ENCODE measurements around the gene RANBP2.

RANBP2 gene

GRCh38 chr2:108778857-108779256 is 59.6 kb downstream of the RANBP2 start:
- no peak for DNase-seq (ENCODE audit: low read depth)

GRCh38 chr2:108786008-108786353 is 66.7 kb downstream of the RANBP2 start:
- DNase-seq (ENCODE audit: low read depth), result no peak

- peak; percentile 68 for DNase-seq (ENCODE audit: low read depth)
These were observed 67.3 kb downstream of the RANBP2 start, which contains the start of gene CCDC138 for GRCh38 chr2:108786354-108787215. CCDC138 (plus strand) TSS chr2:108786771; CDS start chr2:108786823, 52 bp downstream.

- no peak for DNase-seq (ENCODE audit: low read depth)
These were observed 67.9 kb downstream of the RANBP2 start for GRCh38 chr2:108787216-108787541.

GRCh38 chr2:108803045-108803736 is 83.9 kb downstream of the RANBP2 start:
- DNase-seq (ENCODE audit: low read depth), result no peak

- no peak for DNase-seq (ENCODE audit: low read depth)
These were observed 85.8 kb downstream of the RANBP2 start for GRCh38 chr2:108805032-108805431.

GRCh38 chr2:108805782-108806181 is 86.5 kb downstream of the RANBP2 start:
- no peak for DNase-seq (ENCODE audit: low read depth)

GRCh38 chr2:108806371-108807113 is 87.3 kb downstream of the RANBP2 start:
- DNase-seq (ENCODE audit: low read depth), result no peak

- no peak for DNase-seq (ENCODE audit: low read depth)
These were observed 90.7 kb downstream of the RANBP2 start for GRCh38 chr2:108809936-108810335.

GRCh38 chr2:108810993-108811957 is 92.0 kb downstream of the RANBP2 start:
- no peak for DNase-seq (ENCODE audit: low read depth)

GRCh38 chr2:108813732-108814131 is 94.5 kb downstream of the RANBP2 start:
- DNase-seq (ENCODE audit: low read depth), result no peak

GRCh38 chr2:108820482-108820881 is 101.2 kb downstream of the RANBP2 start:
- no peak for DNase-seq (ENCODE audit: low read depth)

- no peak for DNase-seq (ENCODE audit: low read depth)
These were observed 104.0 kb downstream of the RANBP2 start for GRCh38 chr2:108823286-108823685.

- DNase-seq (ENCODE audit: low read depth), result no peak
These were observed 105.2 kb downstream of the RANBP2 start for GRCh38 chr2:108824316-108825070.

GRCh38 chr2:108825254-108825653 is 106.0 kb downstream of the RANBP2 start:
- DNase-seq (ENCODE audit: low read depth), result peak; percentile 15

GRCh38 chr2:108825736-108826135 is 106.5 kb downstream of the RANBP2 start:
- peak; percentile 23 for DNase-seq (ENCODE audit: low read depth)

GRCh38 chr2:108829578-108830310 is 110.5 kb downstream of the RANBP2 start:
- DNase-seq (ENCODE audit: low read depth), result no peak

GRCh38 chr2:108833219-108833618 is 113.9 kb downstream of the RANBP2 start:
- no peak for DNase-seq (ENCODE audit: low read depth)

GRCh38 chr2:108834620-108835019 is 115.3 kb downstream of the RANBP2 start:
- DNase-seq (ENCODE audit: low read depth), result no peak

- DNase-seq (ENCODE audit: low read depth), result no peak
These were observed 115.8 kb downstream of the RANBP2 start for GRCh38 chr2:108835040-108835439.
